HEK293 (cell line): ENCODE data around the gene RUFY1.

Source experiments
- GFI1B ChIP-seq: fragments of 450-650 bp; formaldehyde crosslinking; IDR thresholded peaks from 2 replicates; pipeline ENCODE4 v1.5.1; 2016; ENCODE audit warnings: missing biosample characterization, missing genetic modification characterization
- GLI4 ChIP-seq: fragments of 450-650 bp; formaldehyde crosslinking; IDR thresholded peaks from 2 replicates; pipeline ENCODE4 v1.5.1; 2016; ENCODE audit warnings: missing biosample characterization, missing genetic modification characterization
- HOXA7 ChIP-seq: sonication (generic); formaldehyde crosslinking; IDR thresholded peaks from 2 replicates; pipeline ENCODE4 v1.8.1; 2022; ENCODE audit warnings: missing genetic modification reagents, borderline replicate concordance
- HOXC10 ChIP-seq: sonication (generic); formaldehyde crosslinking; IDR thresholded peaks from 2 replicates; pipeline ENCODE4 v1.8.1; 2023; ENCODE audit warnings: mild to moderate bottlenecking, missing genetic modification reagents
- KLF1 ChIP-seq: fragments of 450-650 bp; formaldehyde crosslinking; IDR thresholded peaks from 2 replicates; pipeline ENCODE4 v1.5.1; 2016; ENCODE audit warnings: missing biosample characterization, missing genetic modification characterization
- KLF10 ChIP-seq: fragments of 450-650 bp; IDR thresholded peaks from 2 replicates; pipeline ENCODE4 v1.5.1; 2018; ENCODE audit warnings: missing biosample characterization, mild to moderate bottlenecking, missing genetic modification characterization
- KLF7 ChIP-seq: fragments of 450-650 bp; formaldehyde crosslinking; IDR thresholded peaks from 2 replicates; pipeline ENCODE4 v1.5.1; 2016; ENCODE audit warnings: missing biosample characterization, missing genetic modification characterization, borderline replicate concordance
- PRDM4 ChIP-seq: fragments of 450-650 bp; formaldehyde crosslinking; IDR thresholded peaks from 2 replicates; pipeline ENCODE4 v1.5.1; 2017; ENCODE audit warnings: missing biosample characterization, missing genetic modification characterization
- SP2 ChIP-seq: fragments of 450-650 bp; formaldehyde crosslinking; IDR thresholded peaks from 2 replicates; pipeline ENCODE4 v1.5.1; 2016; ENCODE audit warnings: missing biosample characterization, missing genetic modification characterization
- TCF7L2 ChIP-seq: IDR thresholded peaks from 2 replicates; pipeline ENCODE4 v1.6.1; 2011; ENCODE audit warnings: low read depth, mild to moderate bottlenecking, inconsistent platforms, low read length, moderate library complexity, borderline replicate concordance
- ZBTB20 ChIP-seq: fragments of 450-650 bp; formaldehyde crosslinking; IDR thresholded peaks from 2 replicates; pipeline ENCODE4 v1.5.1; 2016; ENCODE audit warnings: missing biosample characterization, missing genetic modification characterization
- ZFP3 ChIP-seq: fragments of 450-650 bp; formaldehyde crosslinking; IDR thresholded peaks from 2 replicates; pipeline ENCODE4 v1.5.1; 2016; ENCODE audit warnings: low read depth, missing biosample characterization, missing genetic modification characterization
- ZNF112 ChIP-seq: fragments of 450-650 bp; formaldehyde crosslinking; IDR thresholded peaks from 2 replicates; pipeline ENCODE4 v1.5.0; 2017; ENCODE audit warnings: missing biosample characterization, missing genetic modification characterization
- ZNF174 ChIP-seq: fragments of 450-650 bp; formaldehyde crosslinking; IDR thresholded peaks from 2 replicates; pipeline ENCODE4 v1.5.0; 2017; ENCODE audit warnings: missing biosample characterization, mild to moderate bottlenecking, missing genetic modification characterization
- ZNF18 ChIP-seq: fragments of 450-650 bp; formaldehyde crosslinking; IDR thresholded peaks from 2 replicates; pipeline ENCODE4 v1.5.1; 2016; ENCODE audit warnings: missing biosample characterization, missing genetic modification characterization
- ZNF214 ChIP-seq: fragments of 450-650 bp; formaldehyde crosslinking; IDR thresholded peaks from 2 replicates; pipeline ENCODE4 v1.5.1; 2017; ENCODE audit warnings: missing biosample characterization, mild to moderate bottlenecking, missing genetic modification characterization, borderline replicate concordance
- ZNF274 ChIP-seq, 2 experiments: fragments of 200-500 bp in 1 of 2; fragments of 450-650 bp in 1 of 2; sonication (Bioruptor generic) in 1 of 2; formaldehyde crosslinking in 1 of 2; IDR thresholded peaks; 2 replicates each; pipeline versions ENCODE4 v1.5.1 to v1.6.1; 2014 to 2016; ENCODE audit warnings: borderline replicate concordance in 1 of 2, inconsistent platforms in 1 of 2, low read length in 1 of 2, missing biosample characterization in 1 of 2, missing genetic modification characterization in 1 of 2
- ZNF311 ChIP-seq: fragments of 450-650 bp; formaldehyde crosslinking; IDR thresholded peaks from 2 replicates; pipeline ENCODE4 v1.5.1; 2017; ENCODE audit warnings: missing biosample characterization, missing genetic modification characterization, borderline replicate concordance
- ZNF350 ChIP-seq: fragments of 450-650 bp; formaldehyde crosslinking; IDR thresholded peaks from 2 replicates; pipeline ENCODE4 v1.5.0; 2017; ENCODE audit warnings: missing biosample characterization, mild to moderate bottlenecking, missing genetic modification characterization
- ZNF362 ChIP-seq: fragments of 450-650 bp; formaldehyde crosslinking; IDR thresholded peaks from 2 replicates; pipeline ENCODE4 v1.5.1; 2016; ENCODE audit warnings: missing biosample characterization, missing genetic modification characterization
- ZNF391 ChIP-seq: fragments of 450-650 bp; formaldehyde crosslinking; IDR thresholded peaks from 2 replicates; pipeline ENCODE4 v1.5.1; 2016; ENCODE audit warnings: low read depth, missing biosample characterization, missing genetic modification characterization, borderline replicate concordance
- ZNF416 ChIP-seq: fragments of 450-650 bp; formaldehyde crosslinking; IDR thresholded peaks from 2 replicates; pipeline ENCODE4 v1.5.1; 2016; ENCODE audit warnings: missing biosample characterization, missing genetic modification characterization
- ZNF433 ChIP-seq: fragments of 450-650 bp; formaldehyde crosslinking; IDR thresholded peaks from 2 replicates; pipeline ENCODE4 v1.5.1; 2016; ENCODE audit warnings: missing biosample characterization, missing genetic modification characterization, low read depth
- ZNF473 ChIP-seq: fragments of 450-650 bp; formaldehyde crosslinking; IDR thresholded peaks from 2 replicates; pipeline ENCODE4 v1.5.1; 2017; ENCODE audit warnings: missing biosample characterization, missing genetic modification characterization
- ZNF548 ChIP-seq: fragments of 450-650 bp; formaldehyde crosslinking; IDR thresholded peaks from 2 replicates; pipeline ENCODE4 v1.5.1; 2016; ENCODE audit warnings: missing biosample characterization, missing genetic modification characterization
- ZNF571 ChIP-seq: fragments of 450-650 bp; formaldehyde crosslinking; IDR thresholded peaks from 2 replicates; pipeline ENCODE4 v1.5.0; 2017; ENCODE audit warnings: missing biosample characterization, missing genetic modification characterization
- ZNF621 ChIP-seq: fragments of 450-650 bp; formaldehyde crosslinking; IDR thresholded peaks from 2 replicates; pipeline ENCODE4 v1.5.1; 2017; ENCODE audit warnings: missing biosample characterization, missing genetic modification characterization
- ZNF629 ChIP-seq: fragments of 450-650 bp; formaldehyde crosslinking; IDR thresholded peaks from 2 replicates; pipeline ENCODE4 v1.5.1; 2017; ENCODE audit warnings: missing biosample characterization, missing genetic modification characterization
- ZNF677 ChIP-seq: fragments of 450-650 bp; IDR thresholded peaks from 2 replicates; pipeline ENCODE4 v1.5.0; 2018; ENCODE audit warnings: missing biosample characterization, mild to moderate bottlenecking, missing genetic modification characterization, moderate library complexity
- ZNF777 ChIP-seq: fragments of 450-650 bp; formaldehyde crosslinking; IDR thresholded peaks from 2 replicates; pipeline ENCODE4 v1.5.1; 2017; ENCODE audit warnings: missing biosample characterization, missing genetic modification characterization, borderline replicate concordance
- ZNF837 ChIP-seq: fragments of 450-650 bp; formaldehyde crosslinking; IDR thresholded peaks from 2 replicates; pipeline ENCODE4 v1.5.1; 2016; ENCODE audit warnings: missing biosample characterization, missing genetic modification characterization
- ZXDB ChIP-seq: fragments of 450-650 bp; formaldehyde crosslinking; IDR thresholded peaks from 2 replicates; pipeline ENCODE4 v1.5.1; 2016; ENCODE audit warnings: missing biosample characterization, missing genetic modification characterization
- TF ChIP-seq, protein P1 (sequence below): fragments of 450-650 bp; formaldehyde crosslinking; IDR thresholded peaks from 2 replicates; pipeline ENCODE4 v1.5.1; 2016; ENCODE audit warnings: missing biosample characterization, missing genetic modification characterization

RUFY1 gene

GRCh38 chr5:179550511-179551342, at the start of gene RUFY1 (continued):
- no peak for TF ChIP-seq ZNF362
- TF ChIP-seq ZNF416 (tag by site-specific recombination) = no peak
- TF ChIP-seq HOXA7 (CRISPR knock-in tag) = no peak
- no peak for TF ChIP-seq PRDM4 (tag by site-specific recombination)
- no peak for TF ChIP-seq ZNF433
- no peak for TF ChIP-seq ZNF677 (tag by site-specific recombination)
- no peak for TF ChIP-seq ZNF571 (tag by site-specific recombination)
- TF ChIP-seq ZNF214 = no peak
- no peak for TF ChIP-seq ZFP3 (tag by site-specific recombination)
- no peak for TF ChIP-seq ZNF350
- TF ChIP-seq ZNF18 (tag by site-specific recombination) = no peak
- TF ChIP-seq KLF1 = peak; percentile 69; the same call in 1 of the 2 replicates
- TF ChIP-seq TCF7L2 = no peak
- TF ChIP-seq GLI4 (tag by site-specific recombination) = no peak
- no peak; the same call in 1 of the 2 replicates for TF ChIP-seq KLF10 (tag by site-specific recombination)
- TF ChIP-seq HOXC10 (CRISPR knock-in tag) = no peak
- no peak for TF ChIP-seq ZNF112 (tag by site-specific recombination)
- no peak; the same call in 1 of the 2 replicates for TF ChIP-seq ZXDB (tag by site-specific recombination)
- no peak for TF ChIP-seq ZNF629 (tag by site-specific recombination)
- no peak for TF ChIP-seq ZNF174 (tag by site-specific recombination)
- TF ChIP-seq ZNF391 (tag by site-specific recombination) = no peak; the same call in 1 of the 2 replicates
- TF ChIP-seq ZNF274 (IDR thresholded peaks at IDR 0.05; ENCODE audit: low read length) = no peak
- TF ChIP-seq ZNF274 (tag by site-specific recombination; IDR thresholded peaks at IDR 0.05; ENCODE audit: borderline replicate concordance) = no peak
- TF ChIP-seq, protein P1, sequence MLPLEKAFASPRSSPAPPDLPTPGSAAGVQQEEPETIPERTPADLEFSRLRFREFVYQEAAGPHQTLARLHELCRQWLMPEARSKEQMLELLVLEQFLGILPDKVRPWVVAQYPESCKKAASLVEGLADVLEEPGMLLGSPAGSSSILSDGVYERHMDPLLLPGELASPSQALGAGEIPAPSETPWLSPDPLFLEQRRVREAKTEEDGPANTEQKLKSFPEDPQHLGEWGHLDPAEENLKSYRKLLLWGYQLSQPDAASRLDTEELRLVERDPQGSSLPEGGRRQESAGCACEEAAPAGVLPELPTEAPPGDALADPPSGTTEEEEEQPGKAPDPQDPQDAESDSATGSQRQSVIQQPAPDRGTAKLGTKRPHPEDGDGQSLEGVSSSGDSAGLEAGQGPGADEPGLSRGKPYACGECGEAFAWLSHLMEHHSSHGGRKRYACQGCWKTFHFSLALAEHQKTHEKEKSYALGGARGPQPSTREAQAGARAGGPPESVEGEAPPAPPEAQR (tag by site-specific recombination) = no peak
- no peak for TF ChIP-seq GFI1B
- TF ChIP-seq ZBTB20 (tag by site-specific recombination) = peak; percentile 53; the same call in 1 of the 2 replicates
- TF ChIP-seq ZNF473 (tag by site-specific recombination) = no peak
- no peak for TF ChIP-seq KLF7 (tag by site-specific recombination)
- peak; percentile 39 for TF ChIP-seq SP2 (tag by site-specific recombination)
- TF ChIP-seq ZNF621 (tag by site-specific recombination) = no peak
- TF ChIP-seq ZNF548 (tag by site-specific recombination) = no peak
- no peak for TF ChIP-seq ZNF777
- no peak for TF ChIP-seq ZNF837 (tag by site-specific recombination)
- no peak for TF ChIP-seq ZNF311 (tag by site-specific recombination)
